ENCODE data around the gene PRR7.

PRR7 gene

DNA sequence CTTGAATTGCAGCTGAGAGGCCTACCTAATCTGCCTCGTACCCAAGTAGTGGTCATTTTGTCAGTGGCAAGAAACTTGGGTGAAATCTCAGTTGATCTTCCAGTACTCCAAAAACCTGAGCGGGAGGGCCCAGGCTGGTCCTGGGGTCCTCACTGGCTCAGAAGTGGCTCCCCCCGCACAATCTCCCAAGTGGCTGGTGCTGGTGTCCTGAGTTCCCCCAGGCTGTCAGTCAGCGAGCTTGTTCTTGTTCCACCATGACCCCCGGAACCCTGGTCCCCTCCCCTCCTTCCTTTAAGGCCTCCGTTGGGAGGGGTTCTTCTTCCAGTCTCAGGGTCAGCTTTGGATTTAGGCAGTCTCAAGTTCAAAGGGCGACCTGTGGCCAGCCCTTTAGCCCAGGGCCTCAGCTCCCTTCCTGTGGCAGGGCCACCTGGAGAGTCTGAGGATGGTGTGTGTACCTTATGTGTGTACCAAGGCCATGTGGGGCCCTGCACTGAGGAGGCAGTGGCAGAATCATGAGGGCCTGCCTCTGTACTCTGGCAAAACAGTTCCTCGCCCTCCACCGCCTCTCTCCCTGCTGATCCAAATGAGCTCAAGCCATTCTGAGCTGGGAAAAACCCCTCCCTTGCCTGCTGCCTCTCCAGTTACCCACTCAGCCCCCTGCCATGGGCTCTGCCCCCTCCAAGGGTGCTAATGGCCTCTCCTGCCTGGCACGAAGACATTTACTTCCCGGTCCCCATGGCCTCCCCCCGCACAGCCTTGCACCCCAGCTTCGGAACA lies 31.3 kb downstream of the PRR7 start:
- Histone ChIP-seq H4K20me1 (ENCODE audit: insufficient read depth, low read length) (no peaks in the 10 kb centered on the region), H3K27me3 (ENCODE audit: insufficient read depth, low read length) (no peaks in the 10 kb centered on the region), H3K27ac (ENCODE audit: low read depth, low read length, poor library complexity, severe bottlenecking) (peak overlapping the region; percentile 15), H3K9ac (ENCODE audit: low read length) (no peak overlapping the region), H3K9me3 (ENCODE audit: low read length) (no peaks in the 10 kb centered on the region), H3K9me2 (ENCODE audit: low read depth, low read length) (no peaks in the 10 kb centered on the region), H3F3A (ENCODE audit: insufficient read depth, low read length) (no peaks in the 10 kb centered on the region), H3K4me3 (ENCODE audit: low read depth, low read length, poor library complexity, severe bottlenecking) (no peak overlapping the region), H3K4me1 (ENCODE audit: insufficient read depth, low read length, severe bottlenecking) (peaks cover 23% of the 10 kb centered on the region), H2AFZ (ENCODE audit: low read length) (no peak overlapping the region), H3K79me2 (ENCODE audit: insufficient read depth, low read length) (no peaks in the 10 kb centered on the region), H3K36me3 (ENCODE audit: insufficient read depth, low read length) (no peaks in the 10 kb centered on the region), H3K4me2 (ENCODE audit: low read length) (no peak overlapping the region)
- no peak for TF ChIP-seq EZH2 (IDR thresholded peaks at IDR 0.05; ENCODE audit: borderline replicate concordance, low read length)
- TF ChIP-seq, protein P1, sequence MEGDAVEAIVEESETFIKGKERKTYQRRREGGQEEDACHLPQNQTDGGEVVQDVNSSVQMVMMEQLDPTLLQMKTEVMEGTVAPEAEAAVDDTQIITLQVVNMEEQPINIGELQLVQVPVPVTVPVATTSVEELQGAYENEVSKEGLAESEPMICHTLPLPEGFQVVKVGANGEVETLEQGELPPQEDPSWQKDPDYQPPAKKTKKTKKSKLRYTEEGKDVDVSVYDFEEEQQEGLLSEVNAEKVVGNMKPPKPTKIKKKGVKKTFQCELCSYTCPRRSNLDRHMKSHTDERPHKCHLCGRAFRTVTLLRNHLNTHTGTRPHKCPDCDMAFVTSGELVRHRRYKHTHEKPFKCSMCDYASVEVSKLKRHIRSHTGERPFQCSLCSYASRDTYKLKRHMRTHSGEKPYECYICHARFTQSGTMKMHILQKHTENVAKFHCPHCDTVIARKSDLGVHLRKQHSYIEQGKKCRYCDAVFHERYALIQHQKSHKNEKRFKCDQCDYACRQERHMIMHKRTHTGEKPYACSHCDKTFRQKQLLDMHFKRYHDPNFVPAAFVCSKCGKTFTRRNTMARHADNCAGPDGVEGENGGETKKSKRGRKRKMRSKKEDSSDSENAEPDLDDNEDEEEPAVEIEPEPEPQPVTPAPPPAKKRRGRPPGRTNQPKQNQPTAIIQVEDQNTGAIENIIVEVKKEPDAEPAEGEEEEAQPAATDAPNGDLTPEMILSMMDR (IDR thresholded peaks at IDR 0.05; ENCODE audit: low read length), result no peak

DNA sequence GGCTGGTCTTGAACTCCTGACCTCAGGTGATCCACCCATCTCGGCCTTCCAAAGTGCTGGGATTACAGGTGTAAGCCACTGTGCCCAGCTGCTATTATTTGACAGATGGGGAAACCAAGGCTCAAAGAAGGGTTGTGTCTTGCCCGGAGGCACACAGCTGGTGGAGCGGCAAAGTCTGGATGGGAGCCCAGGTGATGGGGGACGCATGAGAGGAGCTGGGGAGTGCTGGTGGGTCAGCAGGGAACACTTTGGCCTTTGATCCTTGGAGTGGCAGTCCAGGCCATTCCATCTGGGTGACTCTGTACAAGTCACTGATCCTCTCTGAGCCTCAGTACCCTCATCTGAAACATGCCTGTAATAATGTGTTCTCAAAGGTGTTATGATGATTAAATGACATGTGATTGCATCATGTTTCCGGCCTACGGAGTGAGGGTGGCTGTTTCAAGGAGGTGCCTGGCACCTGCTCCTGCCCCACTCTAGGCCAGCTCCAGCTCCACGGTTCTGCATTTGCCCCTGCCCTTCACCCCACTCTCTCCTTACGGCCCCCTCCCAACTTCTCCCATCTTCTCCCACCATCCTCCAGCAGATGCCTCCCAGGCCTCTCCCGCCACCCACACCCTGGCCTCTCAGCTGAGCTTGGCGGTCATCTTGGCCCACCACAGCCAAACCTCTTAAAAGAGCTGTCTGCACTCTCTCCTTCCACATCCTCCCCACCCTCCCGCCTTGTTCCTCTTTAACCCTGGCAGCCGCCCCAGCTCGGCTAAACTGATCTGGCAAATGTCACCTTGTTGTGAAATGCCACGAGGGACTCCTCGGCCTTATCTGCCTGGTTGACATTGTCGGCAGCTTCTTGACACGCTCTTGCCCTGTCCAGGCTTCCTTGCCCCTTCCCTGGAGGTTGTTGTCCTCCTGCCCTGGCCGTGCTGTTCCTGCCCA lies 32.4 kb downstream of the PRR7 start:
- Histone ChIP-seq H3K27me3 (ENCODE audit: insufficient read depth, low read length) (no peaks in the 10 kb centered on the region), H3K79me2 (ENCODE audit: insufficient read depth, low read length) (no peaks in the 10 kb centered on the region), H3F3A (ENCODE audit: insufficient read depth, low read length) (no peaks in the 10 kb centered on the region), H3K27ac (ENCODE audit: low read depth, low read length, poor library complexity, severe bottlenecking) (peak overlapping the region; percentile 72), H3K4me1 (ENCODE audit: insufficient read depth, low read length, severe bottlenecking) (peaks cover 23% of the 10 kb centered on the region), H3K4me3 (ENCODE audit: low read depth, low read length, poor library complexity, severe bottlenecking) (no peak overlapping the region), H3K4me2 (ENCODE audit: low read length) (no peak overlapping the region; the same call in 1 of the 2 replicates), H3K9ac (ENCODE audit: low read length) (peak overlapping the region; percentile 26; the same call in 1 of the 2 replicates), H3K36me3 (ENCODE audit: insufficient read depth, low read length) (no peaks in the 10 kb centered on the region), H3K9me2 (ENCODE audit: low read depth, low read length) (no peaks in the 10 kb centered on the region), H3K9me3 (ENCODE audit: low read length) (no peaks in the 10 kb centered on the region), H4K20me1 (ENCODE audit: insufficient read depth, low read length) (no peaks in the 10 kb centered on the region), H2AFZ (ENCODE audit: low read length) (no peak overlapping the region)
- no peak for TF ChIP-seq EZH2 (IDR thresholded peaks at IDR 0.05; ENCODE audit: borderline replicate concordance, low read length)
- TF ChIP-seq, protein P1 (IDR thresholded peaks at IDR 0.05; ENCODE audit: low read length), result no peak

DNA sequence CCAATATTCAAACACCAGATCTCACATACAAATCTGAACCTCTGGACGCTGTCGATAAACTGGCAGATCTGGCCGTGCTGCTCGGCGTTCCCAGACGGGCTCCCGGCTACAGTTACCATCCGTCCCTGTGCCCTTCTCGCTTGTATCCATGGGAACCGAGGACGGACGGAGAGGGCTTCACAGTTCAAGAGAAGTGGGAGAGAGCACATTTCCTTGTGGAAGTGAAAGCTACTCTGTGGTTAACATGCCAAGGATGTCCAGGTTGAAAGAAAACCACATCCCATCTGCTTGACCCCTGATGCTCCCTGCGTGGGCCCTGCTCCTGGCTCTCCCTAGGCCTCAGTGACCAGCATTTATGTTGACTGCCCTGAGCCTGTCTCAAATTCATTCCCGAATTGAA lies 33.2 kb downstream of the PRR7 start:
- Histone ChIP-seq H3K27me3 (ENCODE audit: insufficient read depth, low read length) (no peaks in the 10 kb centered on the region), H3K4me3 (ENCODE audit: low read depth, low read length, poor library complexity, severe bottlenecking) (no peak overlapping the region), H3K4me2 (ENCODE audit: low read length) (no peak overlapping the region), H3K27ac (ENCODE audit: low read depth, low read length, poor library complexity, severe bottlenecking) (peak overlapping the region; percentile 72), H3K9me3 (ENCODE audit: low read length) (no peaks in the 10 kb centered on the region), H3K36me3 (ENCODE audit: insufficient read depth, low read length) (no peaks in the 10 kb centered on the region), H3K4me1 (ENCODE audit: insufficient read depth, low read length, severe bottlenecking) (peaks cover 23% of the 10 kb centered on the region), H4K20me1 (ENCODE audit: insufficient read depth, low read length) (no peaks in the 10 kb centered on the region), H3K79me2 (ENCODE audit: insufficient read depth, low read length) (no peaks in the 10 kb centered on the region), H3K9ac (ENCODE audit: low read length) (no peak overlapping the region; the same call in 1 of the 2 replicates), H3F3A (ENCODE audit: insufficient read depth, low read length) (no peaks in the 10 kb centered on the region), H3K9me2 (ENCODE audit: low read depth, low read length) (no peaks in the 10 kb centered on the region), H2AFZ (ENCODE audit: low read length) (no peak overlapping the region)
- TF ChIP-seq EZH2 (IDR thresholded peaks at IDR 0.05; ENCODE audit: borderline replicate concordance, low read length), result no peak
- TF ChIP-seq, protein P1 (IDR thresholded peaks at IDR 0.05; ENCODE audit: low read length), result no peak
